PC-3 (cell line): ENCODE data around the gene MGMT.

ENCODE experiments used
- CTCF ChIP-seq: fragments of 300-600 bp; sonication (generic); conservative IDR thresholded peaks from 2 replicates; pipeline ENCODE4 v1.5.1; 2017; ENCODE audit warnings: antibody characterized with exemption, low read depth, mild to moderate bottlenecking, low read length
- EZH2 ChIP-seq: fragments of 300-600 bp; sonication (generic); IDR thresholded peaks from one replicate; pipeline ENCODE4 v1.6.1; 2017; ENCODE audit warnings: antibody characterized with exemption, mild to moderate bottlenecking, low read length; ENCODE audit not compliant: unreplicated experiment

DNA sequence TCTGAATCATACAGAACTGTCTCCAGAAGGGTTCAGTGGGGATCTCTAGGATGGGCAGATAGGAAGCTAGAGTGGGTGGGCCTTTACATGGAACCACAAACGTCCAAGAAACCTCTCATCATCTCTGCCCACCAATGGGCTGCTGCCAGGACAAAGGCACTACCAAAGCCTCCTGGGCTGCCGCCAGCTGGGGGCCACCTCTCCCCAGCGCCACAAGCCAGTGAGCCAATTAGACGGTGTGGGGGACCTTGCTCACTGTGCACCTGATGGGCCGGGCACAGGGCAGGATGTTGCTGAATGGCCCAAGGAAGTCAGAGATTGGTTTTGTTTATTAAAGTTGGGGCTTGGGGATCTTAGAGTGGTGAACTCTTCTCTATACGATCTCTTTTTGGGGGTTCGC is 242.1 kb downstream of the MGMT start:
- TF ChIP-seq CTCF (no peak), EZH2 (no peak)
